BE2C (cell line): Measurements from ENCODE around the gene LOXL3.

Experiments
- DNase-seq: peaks from one replicate; pipeline ENCODE4 v3.0.0-alpha.2; 2020
- H3K27me3 ChIP-seq: fragments of 250-450 bp; sonication (Bioruptor Pico); 2 replicates; pipeline ENCODE4 v1.5.1; 2020; ENCODE audit warnings: mild to moderate bottlenecking
- H3K36me3 ChIP-seq: fragments of 250-450 bp; sonication (Bioruptor Pico); 2 replicates; pipeline ENCODE4 v1.5.1; 2020; ENCODE audit warnings: mild to moderate bottlenecking
- H3K4me1 ChIP-seq: fragments of 250-450 bp; sonication (Bioruptor Pico); 2 replicates; pipeline ENCODE4 v1.5.1; 2020
- H3K4me3 ChIP-seq: 2 replicates; pipeline ENCODE4 v1.5.1; 2011; ENCODE audit warnings: low read depth, low read length
- H3K9me3 ChIP-seq: fragments of 250-450 bp; sonication (Bioruptor Pico); 2 replicates; pipeline ENCODE4 v1.5.1; 2020
- CTCF ChIP-seq: IDR thresholded peaks from 2 replicates; pipeline ENCODE4 v1.5.1; 2012; ENCODE audit warnings: mild to moderate bottlenecking, low read depth, low read length

Gene LOXL3

GRCh38 chr2:74482801-74483674 is 70.7 kb downstream of the LOXL3 start, which contains the start of the genes CCDC142 and TTC31:
TSS of gene CCDC142 (minus strand) at chr2:74482998. CDS start at chr2:74482837, 161 bp downstream.
TSS of gene TTC31 (plus strand) at chr2:74483081. CDS start at chr2:74483096, 15 bp downstream.
- DNase-seq = peak; percentile 88
- peak within 1 kb of the TSS; percentile 79 for H3K4me3 ChIP-seq
- no peaks in the 10 kb centered on the region for H3K4me1 ChIP-seq
- TF ChIP-seq CTCF = peak; percentile 72
- H3K27me3 ChIP-seq = no peaks in the 10 kb centered on the region
- H3K9me3 ChIP-seq = no peaks in the 10 kb centered on the region
- H3K36me3 ChIP-seq = no peaks in the 10 kb centered on the region
